AG09319 (cell line): Measurements from ENCODE around the gene PALD1.

Experiments used
- DNase-seq: peaks from one replicate; pipeline ENCODE4 v3.0.0-alpha.2; 2010; ENCODE audit warnings: low read depth; ENCODE audit errors: extremely low read depth
- TF ChIP-seq, protein P1 (sequence below): IDR thresholded peaks from 2 replicates; pipeline ENCODE4 v1.5.1; 2011; ENCODE audit warnings: low read depth, mild to moderate bottlenecking, inconsistent platforms, low read length, moderate library complexity

Gene PALD1

DNA sequence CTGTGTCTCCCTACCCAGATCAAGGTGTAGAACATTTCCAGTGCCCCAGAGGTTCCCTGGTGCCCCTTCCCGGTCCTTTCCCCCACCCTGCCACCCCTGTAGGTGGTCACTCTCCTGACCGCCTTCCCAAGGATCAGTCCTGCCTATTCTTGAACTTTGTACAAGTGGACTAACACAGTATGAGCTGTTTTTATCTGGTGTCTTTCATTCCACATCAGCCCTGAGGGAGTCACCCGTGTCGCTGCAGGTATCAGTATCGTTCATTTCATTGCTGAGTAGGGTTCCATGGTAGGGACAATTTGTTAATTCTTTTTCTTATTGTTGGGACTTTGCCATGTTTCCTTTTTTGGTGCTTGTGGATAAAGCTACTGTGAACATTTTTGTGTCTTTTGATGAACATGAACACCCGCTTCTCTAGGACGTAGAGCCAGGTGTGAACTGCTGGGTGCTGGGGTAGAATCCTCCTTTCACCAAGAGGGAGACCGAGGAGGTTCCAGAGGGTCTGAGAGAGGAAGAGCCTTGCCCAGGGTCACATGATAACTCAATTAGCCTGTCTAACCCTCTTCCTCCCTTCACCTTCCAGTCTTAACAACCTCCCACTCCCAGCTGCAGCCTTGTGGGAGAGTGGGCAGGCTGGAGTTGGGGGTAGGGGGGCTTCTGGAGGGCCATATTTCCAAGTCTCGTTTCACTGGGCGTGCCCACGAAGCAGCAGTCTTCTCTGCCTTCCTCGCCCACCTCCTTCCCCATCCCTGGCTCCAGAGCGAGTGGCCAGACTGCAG, 18.0 kb downstream of the PALD1 start:
- TF ChIP-seq, protein P1, sequence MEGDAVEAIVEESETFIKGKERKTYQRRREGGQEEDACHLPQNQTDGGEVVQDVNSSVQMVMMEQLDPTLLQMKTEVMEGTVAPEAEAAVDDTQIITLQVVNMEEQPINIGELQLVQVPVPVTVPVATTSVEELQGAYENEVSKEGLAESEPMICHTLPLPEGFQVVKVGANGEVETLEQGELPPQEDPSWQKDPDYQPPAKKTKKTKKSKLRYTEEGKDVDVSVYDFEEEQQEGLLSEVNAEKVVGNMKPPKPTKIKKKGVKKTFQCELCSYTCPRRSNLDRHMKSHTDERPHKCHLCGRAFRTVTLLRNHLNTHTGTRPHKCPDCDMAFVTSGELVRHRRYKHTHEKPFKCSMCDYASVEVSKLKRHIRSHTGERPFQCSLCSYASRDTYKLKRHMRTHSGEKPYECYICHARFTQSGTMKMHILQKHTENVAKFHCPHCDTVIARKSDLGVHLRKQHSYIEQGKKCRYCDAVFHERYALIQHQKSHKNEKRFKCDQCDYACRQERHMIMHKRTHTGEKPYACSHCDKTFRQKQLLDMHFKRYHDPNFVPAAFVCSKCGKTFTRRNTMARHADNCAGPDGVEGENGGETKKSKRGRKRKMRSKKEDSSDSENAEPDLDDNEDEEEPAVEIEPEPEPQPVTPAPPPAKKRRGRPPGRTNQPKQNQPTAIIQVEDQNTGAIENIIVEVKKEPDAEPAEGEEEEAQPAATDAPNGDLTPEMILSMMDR: no peak
- DNase-seq: no peak

- DNase-seq: no peak
- TF ChIP-seq, protein P1: no peak
Observed at GRCh38 chr10:70497120-70497545, 18.6 kb downstream of the PALD1 start.

DNA sequence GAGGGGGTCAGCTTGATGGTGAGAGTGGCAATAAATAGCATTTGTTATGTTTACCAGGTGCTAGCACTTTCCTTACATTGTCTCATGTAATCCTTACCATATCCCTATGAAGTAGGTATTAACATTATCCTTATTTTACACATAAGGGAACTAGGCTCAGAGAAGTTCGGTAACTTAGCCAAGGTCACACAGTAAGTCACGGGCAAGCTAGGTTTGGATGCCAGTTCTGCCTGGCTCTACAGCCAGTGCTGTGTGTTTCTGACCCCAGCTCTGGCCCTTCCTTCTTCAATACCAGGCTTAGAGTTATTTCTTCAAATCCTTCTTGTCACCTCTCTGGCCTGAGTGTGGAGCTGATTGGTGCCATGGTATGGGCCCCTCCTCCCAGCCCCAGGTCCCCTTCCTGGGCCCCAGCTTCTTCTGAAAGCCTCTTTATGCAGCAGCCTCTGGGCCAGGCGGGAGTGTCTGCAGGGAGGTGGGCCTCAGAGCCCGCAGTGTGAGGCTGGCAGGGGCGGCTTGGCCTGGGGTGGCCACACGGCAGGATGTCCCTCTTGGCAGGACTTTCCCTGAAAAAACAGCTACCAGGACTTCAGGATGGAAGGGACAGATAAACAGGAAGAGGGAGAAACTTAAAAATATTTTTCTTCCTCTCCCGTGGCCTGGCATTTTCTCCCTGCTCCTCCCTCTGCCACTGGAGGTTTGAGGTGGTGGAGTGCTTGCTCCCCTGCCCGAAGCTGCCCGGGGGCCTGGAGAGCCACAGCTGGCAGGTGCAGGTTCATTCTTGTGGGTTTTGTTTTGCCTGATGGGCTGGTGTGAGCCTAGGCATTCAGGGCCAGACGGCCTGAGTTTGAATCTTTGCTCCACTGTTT, 20.6 kb downstream of the PALD1 start:
- DNase-seq: no peak
- TF ChIP-seq, protein P1: no peak

GRCh38 chr10:70499836-70500167, 21.2 kb downstream of the PALD1 start:
- no peak for DNase-seq
- TF ChIP-seq, protein P1: no peak

GRCh38 chr10:70500368-70500767, 21.8 kb downstream of the PALD1 start:
- DNase-seq: no peak
- TF ChIP-seq, protein P1: no peak

GRCh38 chr10:70500812-70501301, 22.3 kb downstream of the PALD1 start:
- DNase-seq: no peak
- TF ChIP-seq, protein P1: no peak

DNA sequence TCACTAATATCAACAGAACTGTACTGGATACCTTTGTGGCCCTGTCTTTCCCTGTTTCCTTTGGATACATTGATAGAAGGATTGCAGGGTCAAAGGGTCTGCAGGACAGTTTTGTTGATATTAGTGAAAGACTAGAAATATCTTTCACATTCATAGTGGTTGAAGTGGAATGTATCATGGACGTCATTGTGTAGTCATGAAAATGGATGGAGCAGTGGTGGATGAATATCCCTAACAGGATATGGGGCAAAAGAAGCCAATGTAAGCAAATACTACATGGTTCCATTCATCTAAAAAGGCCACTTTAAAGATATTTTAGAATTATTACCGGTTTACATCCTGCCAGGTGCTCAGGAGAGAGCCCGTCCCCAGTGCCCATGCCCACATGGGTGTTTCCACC, 23.8 kb downstream of the PALD1 start:
- no peak for DNase-seq
- TF ChIP-seq, protein P1: no peak
